Calu3 (cell line): Measurements from ENCODE around the gene KCNN1. TPM values are rescaled to one million over a fixed set of nuclear protein-coding genes. Genes with fewer than 3 reads are reported as not detected.
A peak's percentile ranks its signal among the peaks of the same experiment; 100 is the strongest.

Source experiments
- BruUV-seq: library from RNA; stranded (reverse); fragments of 400-500 nt; replicated peaks from 2 replicates; lab custom pipeline; 2021; lab: Mats Ljungman, UMichigan
- CTCF ChIA-PET: fragments of 300-600 bp; sonication (Branson Sonifier 250); formaldehyde crosslinking; loops from one replicate; lab custom pipeline; 2022; ENCODE audit warnings: antibody characterized with exemption; lab: Charles Lee
- DNase-seq: peaks from one replicate; pipeline ENCODE4 v3.0.0; 2022
- H3K27ac Mint-ChIP-seq: one replicate; pipeline ENCODE4 v1.8.0; 2022; ENCODE audit warnings: mixed read lengths; ENCODE audit not compliant: unreplicated experiment
- H3K27me3 Mint-ChIP-seq: one replicate; pipeline ENCODE4 v1.8.0; 2022; ENCODE audit warnings: mixed read lengths; ENCODE audit not compliant: unreplicated experiment
- H3K36me3 Mint-ChIP-seq: one replicate; pipeline ENCODE4 v1.8.0; 2022; ENCODE audit warnings: mild to moderate bottlenecking, moderate library complexity, mixed read lengths; ENCODE audit not compliant: insufficient read depth, unreplicated experiment
- H3K4me1 Mint-ChIP-seq: one replicate; pipeline ENCODE4 v1.8.0; 2022; ENCODE audit warnings: mild to moderate bottlenecking, low read depth, mixed read lengths; ENCODE audit not compliant: unreplicated experiment
- H3K4me3 Mint-ChIP-seq: one replicate; pipeline ENCODE4 v1.8.0; 2022; ENCODE audit warnings: mild to moderate bottlenecking, low read depth, moderate library complexity, mixed read lengths; ENCODE audit not compliant: unreplicated experiment
- H3K9me3 Mint-ChIP-seq: one replicate; pipeline ENCODE4 v1.8.0; 2022; ENCODE audit warnings: low read depth, mixed read lengths; ENCODE audit not compliant: unreplicated experiment
- CTCF ChIP-seq: fragments of 200-600 bp; IDR thresholded peaks from one replicate; pipeline ENCODE4 v1.8.0; 2022; ENCODE audit warnings: antibody characterized with exemption; ENCODE audit not compliant: unreplicated experiment
- intact Hi-C: fragments of 100-400 bp; cut with micrococcal nuclease; formaldehyde crosslinking; loops from one replicate; pipeline ENCODE4 v1.10.0; 2022; ENCODE audit not compliant: unreplicated experiment
- total RNA-seq: library from RNA; stranded (reverse); gene quantifications from 2 replicates; pipeline ENCODE4 v1.2.3, GENCODE V29; 2022

Gene KCNN1
- total RNA-seq, 1 experiment from 2014 or later, result not detected

- no TSS peak for BruUV-seq
- H3K27ac Mint-ChIP-seq, result no peak overlapping the region
- CTCF ChIA-PET, result interaction anchor here (0.6 to 1.0 kb wide), 3 partner anchors 60 to 139 kb away, joined by 3 to 14 read pairs (median 4); no protein-coding TSS in a partner anchor
- DNase-seq, result peak; percentile 30
- TF ChIP-seq CTCF, result no peak
- no peaks in the 10 kb centered on the region for H3K9me3 Mint-ChIP-seq
- H3K27me3 Mint-ChIP-seq, result no peaks in the 10 kb centered on the region
- no peak overlapping the region for H3K4me3 Mint-ChIP-seq
- H3K36me3 Mint-ChIP-seq, result peaks cover 33% of the 10 kb centered on the region
- H3K4me1 Mint-ChIP-seq, result peaks cover 8% of the 10 kb centered on the region
- intact Hi-C loops, result no loop called here
These were observed 31.3 kb downstream of the KCNN1 start for GRCh38 chr19:17997969-17998826.

- intact Hi-C loops, result no loop called here
- peaks cover 8% of the 10 kb centered on the region for H3K4me1 Mint-ChIP-seq
- no TSS peak for BruUV-seq
- CTCF ChIA-PET, result interaction anchor here (0.6 to 1.0 kb wide), 3 partner anchors 61 to 139 kb away, joined by 3 to 14 read pairs (median 4); no protein-coding TSS in a partner anchor
- H3K27ac Mint-ChIP-seq, result no peak overlapping the region
- H3K27me3 Mint-ChIP-seq, result no peaks in the 10 kb centered on the region
- no peak overlapping the region for H3K4me3 Mint-ChIP-seq
- no peak for DNase-seq
- H3K9me3 Mint-ChIP-seq, result no peaks in the 10 kb centered on the region
- TF ChIP-seq CTCF, result no peak
- H3K36me3 Mint-ChIP-seq, result peaks cover 33% of the 10 kb centered on the region
These were observed 31.9 kb downstream of the KCNN1 start for GRCh38 chr19:17998827-17999150.

- TF ChIP-seq CTCF, result no peak
- H3K4me3 Mint-ChIP-seq, result peak overlapping the region; percentile 65
- no peaks in the 10 kb centered on the region for H3K9me3 Mint-ChIP-seq
- no peak for DNase-seq
- no TSS peak for BruUV-seq
- H3K27me3 Mint-ChIP-seq, result no peaks in the 10 kb centered on the region
- peak overlapping the region; percentile 82 for H3K27ac Mint-ChIP-seq
- intact Hi-C loops, result no loop called here
- H3K4me1 Mint-ChIP-seq, result peaks cover 8% of the 10 kb centered on the region
- H3K36me3 Mint-ChIP-seq, result peaks cover 33% of the 10 kb centered on the region
- CTCF ChIA-PET, result interaction anchor here (0.6 to 1.1 kb wide), 3 partner anchors 67 to 114 kb away, joined by 3 to 5 read pairs (median 5); partner anchors contain the start of gene CCDC124
These were observed 33.0 kb downstream of the KCNN1 start for GRCh38 chr19:17999684-18000479.

GRCh38 chr19:18000480-18000914 is 33.6 kb downstream of the KCNN1 start:
- BruUV-seq, result no TSS peak
- H3K9me3 Mint-ChIP-seq, result no peaks in the 10 kb centered on the region
- intact Hi-C loops, result no loop called here
- CTCF ChIA-PET, result interaction anchor here (0.6 to 1.1 kb wide), 2 partner anchors 67 to 95 kb away, joined by 5 read pairs; partner anchors contain the start of gene CCDC124
- TF ChIP-seq CTCF, result no peak
- peaks cover 8% of the 10 kb centered on the region for H3K4me1 Mint-ChIP-seq
- no peak for DNase-seq
- H3K36me3 Mint-ChIP-seq, result peaks cover 33% of the 10 kb centered on the region
- H3K27me3 Mint-ChIP-seq, result no peaks in the 10 kb centered on the region
- peak overlapping the region; percentile 65 for H3K4me3 Mint-ChIP-seq
- H3K27ac Mint-ChIP-seq, result peak overlapping the region; percentile 82
